Pulmonary artery endothelial cell (primary cell): Measurements from ENCODE around the gene ATRN. TPM values are rescaled to one million over a fixed set of nuclear protein-coding genes. Genes with fewer than 3 reads are reported as not detected.
A peak's percentile ranks its signal among the peaks of the same experiment; 100 is the strongest.
"Not testable (repeated sequence)": the region's sequence is repeated elsewhere in the genome, so short reads cannot be mapped to it uniquely, and the experiment has no call there.

Source experiments
- DNase-seq: peaks from one replicate; pipeline ENCODE4 v3.0.0-alpha.2; 2011; ENCODE audit warnings: low read depth, low spot score
- total RNA-seq: library from RNA; depleted of rRNA; stranded (reverse); fragments of >200 nt; gene quantifications from 2 replicates; pipeline ENCODE4 v1.2.3, GENCODE V29; 2014

ATRN gene
- total RNA-seq, result 45.3 and 49.4 TPM in 2 replicates

DNA sequence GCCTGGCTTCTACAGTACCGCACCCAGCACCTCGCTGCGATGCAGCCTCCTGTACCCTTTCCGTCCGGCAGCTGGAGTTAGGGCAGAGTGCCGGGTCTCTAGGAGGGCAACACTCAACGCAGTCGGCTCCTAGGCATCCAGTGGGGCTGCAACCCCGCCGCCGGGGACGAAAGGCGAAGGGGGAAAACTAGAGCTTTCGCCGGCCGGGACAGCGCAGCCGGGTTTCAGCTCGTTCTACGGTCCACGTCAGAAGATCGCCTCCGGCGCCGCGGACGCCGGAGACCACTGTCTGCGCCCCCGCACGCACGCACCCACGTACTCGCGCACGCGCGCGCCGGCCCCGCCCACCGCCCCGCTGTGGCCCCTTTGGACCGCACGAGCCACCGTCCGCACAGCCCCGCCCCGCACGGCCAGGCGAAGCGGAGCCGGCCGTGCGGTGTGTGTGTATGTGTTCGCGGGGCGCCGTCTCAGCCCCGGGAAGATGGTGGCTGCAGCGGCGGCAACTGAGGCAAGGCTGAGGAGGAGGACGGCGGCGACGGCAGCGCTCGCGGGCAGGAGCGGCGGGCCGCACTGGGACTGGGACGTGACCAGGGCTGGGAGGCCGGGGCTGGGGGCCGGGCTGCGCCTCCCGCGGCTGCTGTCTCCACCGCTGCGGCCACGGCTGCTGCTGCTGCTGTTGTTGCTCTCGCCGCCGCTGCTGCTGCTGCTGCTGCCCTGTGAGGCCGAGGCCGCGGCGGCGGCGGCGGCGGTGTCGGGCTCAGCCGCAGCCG is at the start of gene ATRN:
TSS of gene ATRN (plus strand) at position 392 of the 770 bp plus-strand sequence. CDS start at position 482, 90 bp downstream.
- peak; percentile 69 for DNase-seq

DNA sequence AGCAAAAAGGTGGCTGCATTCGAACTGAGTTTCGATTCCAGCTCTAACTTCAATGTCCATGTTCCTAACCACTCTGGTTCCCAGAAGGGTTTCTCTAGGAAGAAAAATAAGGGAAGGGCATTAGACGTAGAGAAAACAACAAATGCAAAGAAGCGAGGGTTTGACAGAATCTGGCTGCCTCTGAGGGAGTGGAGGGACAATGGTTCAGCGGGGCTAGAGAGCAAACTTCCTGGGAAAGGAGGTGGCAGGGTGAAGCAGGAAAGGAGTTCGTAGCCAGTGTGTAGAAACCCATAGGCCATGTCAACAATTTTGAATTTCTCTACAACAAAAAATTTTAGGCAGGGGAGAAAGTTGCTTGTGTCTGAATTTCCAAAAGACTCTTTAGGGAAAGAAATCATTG is 48.8 kb upstream of the ATRN start:
- no peak for DNase-seq

DNA sequence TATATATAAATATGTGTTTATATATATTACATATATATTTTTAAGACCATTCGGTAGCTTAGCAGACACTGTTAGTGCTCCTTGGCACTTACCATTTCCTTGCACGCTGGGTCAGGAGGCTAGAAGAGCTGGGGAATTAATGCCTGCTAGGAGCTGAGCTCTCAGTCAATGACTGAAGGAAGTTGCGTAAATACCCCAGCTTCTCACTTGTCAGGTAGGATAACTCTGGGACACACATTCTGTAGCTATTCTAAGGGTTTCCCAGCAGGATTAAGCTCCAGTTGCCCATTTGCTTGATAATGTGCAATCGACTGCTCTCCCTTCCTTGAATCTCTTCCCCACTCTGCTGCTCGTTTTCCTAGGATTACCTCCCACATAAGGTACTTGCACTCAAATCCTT is 47.7 kb upstream of the ATRN start:
- DNase-seq, result no peak

DNA sequence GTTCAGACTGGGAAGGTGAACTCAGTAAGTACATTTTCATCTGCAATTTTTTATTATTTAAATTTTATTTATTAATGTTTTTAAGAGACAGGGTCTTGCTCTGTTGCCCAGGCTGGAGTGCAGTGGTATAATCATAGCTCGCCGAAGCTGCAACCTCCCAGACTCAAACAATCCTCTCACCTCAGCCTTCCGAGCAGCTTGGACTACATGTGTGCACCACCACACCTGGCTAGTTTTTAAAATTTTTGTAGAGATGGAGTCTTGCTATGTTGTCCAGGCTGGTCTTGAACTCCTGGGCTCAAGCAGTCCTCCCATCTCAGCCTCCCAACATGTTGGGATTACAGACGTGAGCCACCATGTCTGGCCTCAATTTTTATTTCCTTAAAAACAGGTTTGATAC is 44.1 kb upstream of the ATRN start:
- not testable (repeated sequence) for DNase-seq

DNA sequence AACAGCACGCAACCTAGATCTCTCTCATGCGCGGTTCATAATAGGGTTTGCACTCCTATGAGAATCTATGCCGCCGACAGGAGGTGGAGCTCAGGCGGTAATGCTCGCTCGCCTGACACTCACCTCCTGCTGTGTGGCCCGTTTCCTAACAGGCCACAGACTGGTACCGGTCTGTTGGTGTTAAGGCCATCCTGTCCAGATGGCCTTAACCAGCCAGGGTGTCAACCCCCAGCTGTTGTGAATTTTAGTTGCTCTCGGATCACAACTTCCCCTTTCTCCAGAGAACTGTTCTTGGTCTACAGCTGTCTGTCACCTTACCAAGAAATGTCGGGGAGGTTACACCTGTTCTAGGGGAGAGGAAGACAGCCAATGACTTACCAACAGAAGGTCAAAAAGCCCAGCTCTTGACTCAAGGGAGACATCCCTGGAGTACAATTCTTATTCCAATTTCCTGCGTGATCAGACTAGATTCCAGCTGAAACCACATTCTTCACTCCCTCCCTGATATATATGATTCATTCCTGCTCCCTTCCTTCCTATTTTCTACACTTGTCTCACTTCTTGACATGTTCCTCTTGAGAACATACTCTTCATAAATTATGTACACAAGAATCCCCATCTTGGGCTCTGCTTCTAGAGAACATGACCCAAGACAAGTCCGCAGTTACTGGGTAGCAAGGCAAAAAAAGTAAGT is 40.3 kb upstream of the ATRN start:
- no peak for DNase-seq

DNA sequence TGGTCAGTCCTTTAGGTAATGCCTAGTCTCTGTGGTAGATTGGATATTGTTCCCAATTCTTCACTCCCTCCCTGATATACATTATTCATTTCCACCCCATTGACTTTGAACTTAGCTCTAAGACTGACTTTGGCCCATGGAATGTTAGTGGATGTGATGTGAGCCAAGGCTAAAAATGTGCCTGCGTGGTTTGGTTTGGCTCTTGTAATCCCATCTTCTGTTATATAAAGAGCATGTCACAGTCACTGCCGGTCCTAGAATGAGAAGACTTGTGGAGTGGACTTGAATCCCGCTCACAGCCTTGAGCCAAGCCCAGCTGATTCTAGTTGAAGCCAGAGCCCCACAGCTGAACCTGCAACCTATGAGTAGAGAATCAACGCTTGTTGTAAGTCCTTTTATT is 39.7 kb upstream of the ATRN start:
- DNase-seq, result no peak

DNA sequence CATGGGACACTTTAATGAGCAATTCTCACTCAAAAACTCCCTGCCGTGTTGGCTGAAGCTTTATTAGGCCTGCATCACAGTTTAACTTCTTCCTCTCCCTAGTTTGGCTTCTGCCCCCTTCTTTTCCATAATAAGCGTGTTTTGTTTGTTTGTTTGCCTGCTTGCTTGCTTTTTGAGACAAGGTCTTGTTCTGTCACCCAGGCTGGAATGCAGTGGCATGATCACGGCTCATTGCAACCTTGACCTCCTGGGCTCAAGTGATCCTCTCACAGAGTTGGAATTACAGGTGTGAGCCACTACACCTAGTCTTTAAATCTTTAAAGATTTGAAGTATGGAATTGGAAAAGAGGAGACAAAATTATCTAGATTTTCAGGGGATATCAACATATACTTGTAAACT is 38.0 kb upstream of the ATRN start:
- no peak for DNase-seq

DNA sequence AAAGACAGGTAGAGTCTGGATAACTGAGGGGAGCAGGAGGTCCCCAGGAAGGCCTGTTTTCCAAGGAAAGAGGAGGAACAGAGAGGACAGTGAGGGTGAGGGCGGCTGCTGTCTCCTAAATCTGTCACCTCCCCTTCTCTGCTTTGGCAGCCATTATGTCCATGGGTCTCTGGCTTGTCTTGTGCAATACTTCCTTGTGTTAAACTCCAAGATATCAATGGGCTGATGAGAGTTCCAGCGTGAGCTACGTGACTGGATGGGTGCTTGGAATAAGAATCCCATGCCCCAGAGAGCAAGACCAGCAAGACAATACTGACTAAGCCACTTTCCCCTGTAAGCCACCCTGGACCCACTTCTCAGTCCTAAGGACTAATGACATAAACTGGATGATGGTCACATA is 37.1 kb upstream of the ATRN start:
- no peak for DNase-seq

DNA sequence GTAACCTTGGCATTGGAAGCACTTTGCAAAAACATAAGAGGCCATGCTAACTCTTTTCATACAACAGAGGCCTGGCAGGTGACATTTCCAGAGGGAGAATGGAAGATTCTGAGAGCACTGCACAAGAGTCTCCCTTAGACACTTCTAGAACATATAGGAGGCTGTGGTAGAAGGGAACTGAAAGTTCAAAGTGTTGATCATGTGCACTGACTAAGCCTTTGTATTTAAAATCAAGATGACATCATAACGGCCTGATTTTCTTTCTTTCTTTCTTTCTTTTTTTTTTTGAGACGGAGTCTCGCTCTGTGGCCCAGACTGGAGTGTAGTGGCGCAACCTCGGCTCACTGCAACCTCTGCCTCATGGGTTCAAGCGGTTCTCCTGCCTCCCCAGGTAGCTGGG is 36.6 kb upstream of the ATRN start:
- no peak for DNase-seq

DNA sequence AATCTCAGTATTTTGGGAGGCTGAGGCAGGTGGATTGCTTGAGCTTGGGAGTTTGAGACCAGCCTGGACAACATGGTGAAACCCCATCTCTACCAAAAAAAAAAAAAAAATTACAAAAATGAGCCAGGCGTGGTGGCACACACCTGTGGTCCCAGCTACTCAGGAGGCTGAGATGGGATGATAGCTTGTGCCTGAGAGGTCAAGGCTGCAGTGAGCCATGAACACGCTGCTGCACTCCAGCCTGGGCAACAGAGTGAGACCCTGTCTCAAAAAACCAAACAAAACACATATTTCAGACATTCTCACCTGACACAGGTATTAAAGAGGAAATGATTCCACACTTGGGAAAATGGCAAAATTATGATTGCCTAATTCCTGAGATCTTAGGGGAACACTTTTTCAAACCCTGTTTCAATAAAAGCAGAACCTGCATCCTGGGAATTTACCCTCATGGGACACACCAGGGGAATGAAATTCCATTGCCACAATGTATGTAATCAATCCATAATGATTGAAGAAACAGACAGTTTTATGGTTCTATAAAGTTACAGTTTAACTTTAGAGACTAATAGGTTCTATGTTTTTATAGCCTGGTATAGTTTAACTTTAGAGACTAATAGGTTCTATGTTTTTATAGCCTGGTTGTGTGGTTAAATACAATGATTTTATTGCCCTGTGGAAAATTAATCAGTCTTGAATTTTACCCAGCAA is 33.8 kb upstream of the ATRN start:
- no peak for DNase-seq

DNA sequence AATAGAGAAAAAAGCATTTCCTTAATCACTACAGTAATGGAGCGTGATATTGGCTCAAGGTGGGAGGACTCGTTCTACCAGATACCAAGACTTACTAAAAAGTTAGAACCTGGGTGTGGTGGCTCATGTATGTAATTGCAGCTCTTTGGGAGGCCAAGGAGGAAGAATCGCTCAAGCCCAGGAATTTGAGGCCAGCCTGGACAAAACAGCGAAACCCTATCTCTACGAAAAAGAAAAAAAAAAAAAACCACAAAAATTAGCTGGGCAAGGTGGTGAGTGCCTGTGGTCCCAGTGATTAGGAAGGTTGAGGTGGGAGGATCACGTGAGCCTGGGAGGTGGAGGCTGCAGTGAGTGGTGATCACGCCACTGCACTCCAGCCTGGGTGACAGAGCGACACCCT is 24.0 kb upstream of the ATRN start:
- no peak for DNase-seq

DNA sequence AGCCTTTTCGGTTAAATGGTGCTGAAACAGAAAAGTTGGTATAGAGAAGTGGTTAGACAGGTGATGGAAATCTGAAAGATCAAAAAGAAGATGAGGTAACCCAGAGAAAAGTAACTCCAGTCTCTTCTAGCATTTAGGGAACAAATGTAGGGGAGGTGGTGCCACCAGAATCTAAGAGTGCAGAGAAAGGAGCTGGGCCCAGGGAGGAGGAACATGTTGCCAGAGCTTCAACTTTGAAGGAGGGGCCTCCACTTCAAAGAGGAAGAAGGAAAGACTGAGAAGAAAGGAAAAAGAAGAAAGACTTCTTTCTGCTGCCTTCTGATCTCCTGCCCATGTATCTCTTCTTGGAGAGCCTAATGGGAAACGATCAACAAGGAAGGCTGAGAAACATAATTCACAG is 23.5 kb upstream of the ATRN start:
- no peak for DNase-seq

DNA sequence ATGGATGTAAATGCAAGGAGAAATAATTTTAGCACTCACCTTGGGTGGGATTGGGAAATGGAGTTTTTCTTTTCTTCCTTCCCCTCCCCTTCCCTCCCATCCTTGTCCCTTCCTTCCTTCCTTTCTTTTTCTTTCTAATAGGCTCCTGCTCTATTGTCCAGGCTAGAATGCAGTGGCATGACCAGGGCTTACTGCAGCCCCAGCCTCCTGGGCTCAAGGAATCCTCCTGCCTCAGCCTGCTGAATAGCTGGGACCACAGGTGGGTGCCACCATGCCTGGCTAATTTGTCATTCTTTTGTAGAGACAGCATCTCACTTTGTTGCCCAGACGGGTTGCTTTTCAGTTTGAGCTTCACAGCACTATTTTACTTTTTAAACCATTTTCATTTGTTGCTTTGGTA is 21.5 kb upstream of the ATRN start:
- DNase-seq, result no peak

DNA sequence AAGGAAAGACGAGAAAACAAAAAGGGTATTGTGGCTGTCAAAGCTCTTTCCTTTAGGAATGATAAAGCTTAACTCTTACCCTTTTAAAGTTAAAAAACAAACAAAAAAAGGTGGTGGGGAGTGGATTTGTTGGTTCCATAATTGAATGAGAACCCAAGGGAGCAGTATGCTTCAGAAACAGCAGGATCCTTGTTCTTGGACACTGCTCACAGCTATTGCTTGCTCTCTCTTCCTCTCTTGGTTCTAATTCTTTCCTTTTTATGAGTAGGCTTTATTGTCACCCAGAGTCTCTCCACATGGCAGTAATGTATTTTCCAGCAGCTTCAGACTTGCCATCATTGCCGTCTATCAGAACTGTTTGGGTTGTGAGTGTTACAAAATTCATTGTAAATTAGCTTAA is 18.7 kb upstream of the ATRN start:
- no peak for DNase-seq

DNA sequence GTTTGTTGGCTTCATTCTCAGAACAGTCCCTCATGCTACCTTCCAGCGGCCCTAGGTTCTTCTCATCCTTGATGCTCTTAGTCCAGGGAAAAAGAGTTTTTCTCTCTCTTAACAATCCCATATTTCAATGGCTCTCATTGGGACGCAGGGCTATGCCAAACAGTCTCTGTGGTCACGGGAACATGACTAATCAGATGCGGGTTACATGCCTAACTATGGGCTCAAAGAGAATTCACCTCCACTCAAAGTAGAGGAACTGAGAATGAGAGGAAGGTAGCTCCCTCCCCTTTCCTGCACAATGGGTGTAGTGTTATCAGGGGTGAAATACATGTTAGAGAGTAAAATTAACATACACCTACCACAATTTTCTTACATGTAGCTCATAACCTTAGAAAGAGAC is 18.1 kb upstream of the ATRN start:
- DNase-seq, result no peak

DNA sequence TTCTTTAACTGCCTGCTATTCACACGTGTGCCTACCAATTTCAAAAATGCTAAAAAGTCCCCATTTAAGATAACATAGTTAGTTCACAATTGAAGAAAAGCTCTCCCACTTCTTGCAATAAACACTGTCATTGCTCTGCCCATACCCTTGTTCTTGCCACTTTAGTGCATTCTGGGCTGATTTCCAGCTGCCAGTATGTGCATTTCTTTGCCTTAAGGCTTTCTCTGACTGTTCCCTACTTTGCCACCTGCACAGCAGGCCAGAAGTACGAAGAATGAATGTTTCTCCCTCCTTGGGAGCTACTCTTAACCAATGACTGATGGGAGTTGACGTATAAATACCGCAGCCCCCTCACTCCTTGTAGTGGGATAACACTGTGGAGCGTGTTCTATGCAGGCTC is 16.0 kb upstream of the ATRN start:
- DNase-seq, result no peak

DNA sequence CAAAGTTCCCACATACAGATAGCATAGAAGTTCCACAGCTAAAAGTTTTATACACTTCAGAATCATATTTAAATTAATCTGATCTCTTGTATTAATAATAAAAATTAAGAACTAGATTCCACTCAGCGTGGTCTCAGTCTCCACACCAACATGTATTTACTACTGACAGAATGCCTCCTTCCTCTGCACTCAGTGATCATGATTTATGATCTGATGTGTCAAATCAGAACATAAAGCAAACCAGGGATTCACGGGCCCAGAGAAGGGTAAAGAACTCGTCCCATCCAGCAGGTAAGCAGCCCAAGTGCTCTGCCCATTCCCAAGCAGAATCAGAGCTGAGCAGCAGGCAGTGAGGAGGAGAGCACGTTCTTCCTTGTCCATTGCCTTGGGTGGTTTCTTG is 14.2 kb upstream of the ATRN start:
- no peak for DNase-seq

DNA sequence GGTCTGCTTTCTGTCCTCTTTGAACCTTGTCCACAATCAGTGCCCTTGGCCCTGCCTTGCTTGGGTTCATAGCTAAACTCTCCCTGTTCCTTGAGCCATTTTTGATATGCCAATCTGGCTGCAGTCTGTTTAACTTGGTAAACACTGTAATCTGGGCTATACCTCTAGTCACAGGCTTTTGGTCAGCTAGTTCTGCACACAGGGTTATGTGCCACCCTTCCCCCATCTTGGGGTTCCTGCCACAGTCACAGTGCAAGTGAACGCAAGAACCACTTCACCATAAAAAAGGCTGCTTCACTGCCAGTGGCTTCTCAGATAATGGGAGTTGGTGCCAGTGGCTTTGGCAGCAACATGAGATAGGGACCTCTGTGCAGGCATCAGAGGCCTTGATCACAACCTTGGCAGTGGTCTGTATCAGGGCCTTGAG is 10.9 kb upstream of the ATRN start:
- no peak for DNase-seq

DNA sequence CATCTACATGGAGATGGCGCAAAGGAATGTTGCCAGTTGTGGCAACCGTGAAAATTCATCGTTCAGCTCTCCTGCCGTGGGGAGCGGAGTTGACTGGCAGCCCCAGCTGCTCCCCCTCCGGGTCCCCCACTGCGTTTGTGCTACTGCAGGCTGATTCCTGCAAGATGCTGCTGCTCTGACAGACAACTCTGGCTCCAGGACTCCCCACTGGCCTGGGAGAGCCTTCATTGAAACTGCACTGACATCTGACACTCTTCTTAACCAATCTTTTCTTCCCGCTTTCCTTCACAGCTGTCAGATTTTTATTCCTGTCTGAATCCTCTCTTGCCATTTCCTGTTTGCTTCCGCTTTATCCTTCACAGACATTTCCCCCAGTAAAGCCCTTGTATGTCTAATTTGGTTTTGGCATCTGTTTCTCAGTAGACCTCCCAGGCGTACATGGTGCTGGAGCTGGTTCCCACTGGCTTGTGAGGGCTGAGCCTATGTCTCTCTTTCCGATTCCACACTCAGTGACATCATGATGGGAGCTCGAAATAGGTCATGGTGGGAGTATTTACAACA is 9.5 kb upstream of the ATRN start:
- no peak for DNase-seq

DNA sequence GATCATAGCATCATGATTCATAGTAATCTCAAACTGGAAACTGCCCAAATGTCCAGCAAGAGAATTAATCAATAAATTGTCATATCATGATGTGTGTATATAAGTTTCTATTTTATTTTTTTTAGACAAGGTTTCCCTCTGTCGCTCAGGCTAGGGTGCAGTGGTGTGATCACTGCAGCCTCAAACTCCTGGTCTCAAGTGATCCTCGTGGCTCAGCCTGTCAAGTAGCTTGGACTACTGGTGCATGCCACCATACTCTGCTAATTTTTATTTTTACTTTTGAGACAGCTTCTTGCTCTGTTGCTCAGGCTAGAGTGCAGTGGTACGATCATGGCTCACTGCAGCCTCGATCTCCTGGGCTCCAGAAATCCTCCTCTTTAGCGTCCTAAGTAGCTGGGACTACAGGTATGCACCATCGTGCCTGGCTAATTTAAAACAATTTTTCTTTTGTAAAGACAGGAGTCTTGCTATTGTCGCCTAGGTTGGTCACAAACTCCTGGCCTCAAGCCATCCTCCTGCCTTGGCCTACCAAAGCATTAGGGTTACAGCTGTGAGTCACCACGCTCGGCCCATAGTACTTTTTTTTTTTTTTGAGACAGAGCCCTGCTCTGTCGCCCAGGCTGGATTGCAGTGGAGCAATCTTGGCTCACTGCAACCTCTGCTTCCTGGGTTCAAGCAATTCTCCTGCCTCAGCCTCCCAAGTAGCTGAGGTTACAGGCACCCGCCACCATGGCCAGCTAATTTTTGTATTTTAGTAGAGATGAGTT is 8.7 kb upstream of the ATRN start:
- DNase-seq, result no peak

DNA sequence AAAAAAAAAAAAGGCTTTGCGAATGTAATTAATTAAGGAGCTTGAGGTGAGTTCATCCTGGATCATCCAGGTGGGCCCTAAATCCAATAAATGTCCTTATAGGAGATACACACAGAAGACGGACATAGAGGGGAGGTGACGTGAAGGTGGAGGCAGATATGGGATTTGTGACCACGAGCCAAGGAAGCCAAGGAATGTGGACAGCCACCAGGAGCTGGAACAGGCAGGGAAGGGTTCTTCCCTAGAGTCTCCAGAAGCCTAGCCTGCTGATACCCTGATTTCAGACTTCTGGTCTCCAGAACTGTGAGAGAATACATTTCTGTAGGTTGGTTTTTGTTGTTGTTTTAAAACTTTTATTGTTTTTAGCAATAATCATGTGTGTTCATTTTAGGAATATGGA is 6.7 kb upstream of the ATRN start:
- no peak for DNase-seq
